Mesendoderm (in vitro differentiated cells): Measurements from ENCODE around the gene ADGRA1.

ENCODE experiments used
- DNase-seq: peaks from one replicate; pipeline ENCODE4 v3.0.0; 2013
- H2AK5ac ChIP-seq: 2 replicates; pipeline ENCODE4 v1.6.1; 2013; ENCODE audit warnings: low read length, inconsistent platforms
- H2BK120ac ChIP-seq: 2 replicates; pipeline ENCODE4 v1.6.1; 2013; ENCODE audit warnings: low read depth, mild to moderate bottlenecking, low read length, moderate library complexity, mixed read lengths
- H2BK15ac ChIP-seq: replicated peaks from 2 replicates; pipeline ENCODE4 v1.6.1; 2013; ENCODE audit warnings: low read depth, mild to moderate bottlenecking, moderate library complexity
- H2BK5ac ChIP-seq: 2 replicates; pipeline ENCODE4 v1.6.1; 2013; ENCODE audit warnings: low read length, inconsistent platforms
- H3K18ac ChIP-seq: 2 replicates; pipeline ENCODE4 v1.6.1; 2013; ENCODE audit warnings: mild to moderate bottlenecking, low read length, mixed read lengths
- H3K23ac ChIP-seq: one replicate; pipeline ENCODE4 v1.6.1; 2013; ENCODE audit warnings: low read length
- H3K27ac ChIP-seq: 2 replicates; pipeline ENCODE4 v1.5.1; 2013; ENCODE audit warnings: low read depth, mild to moderate bottlenecking, inconsistent platforms, low read length, moderate library complexity
- H3K27me3 ChIP-seq: 2 replicates; pipeline ENCODE4 v1.6.1; 2013; ENCODE audit warnings: low read length, control low read depth, mild to moderate bottlenecking, inconsistent platforms; ENCODE audit not compliant: insufficient read depth, poor library complexity
- H3K36me3 ChIP-seq: 2 replicates; pipeline ENCODE4 v1.6.1; 2013; ENCODE audit warnings: low read length, inconsistent platforms; ENCODE audit not compliant: control insufficient read depth, insufficient read depth
- H3K4ac ChIP-seq: one replicate; pipeline ENCODE4 v1.6.1; 2013; ENCODE audit warnings: low read depth, mild to moderate bottlenecking, low read length, moderate library complexity
- H3K4me1 ChIP-seq: 2 replicates; pipeline ENCODE4 v1.6.1; 2013; ENCODE audit warnings: low read depth, low read length, inconsistent platforms; ENCODE audit not compliant: control insufficient read depth
- H3K4me2 ChIP-seq: 2 replicates; pipeline ENCODE4 v1.6.1; 2013; ENCODE audit warnings: low read length
- H3K4me3 ChIP-seq: 2 replicates; pipeline ENCODE4 v1.5.1; 2013; ENCODE audit warnings: mild to moderate bottlenecking, low read length
- H3K56ac ChIP-seq: one replicate; pipeline ENCODE4 v1.6.1; 2013; ENCODE audit warnings: low read length
- H3K79me1 ChIP-seq: 2 replicates; pipeline ENCODE4 v1.6.1; 2013; ENCODE audit warnings: low read length, inconsistent platforms
- H3K79me2 ChIP-seq: 2 replicates; pipeline ENCODE4 v1.6.1; 2013; ENCODE audit warnings: mild to moderate bottlenecking, low read length; ENCODE audit not compliant: control insufficient read depth, insufficient read depth
- H3K9ac ChIP-seq: 2 replicates; pipeline ENCODE4 v1.6.1; 2013; ENCODE audit warnings: low read length, inconsistent platforms
- H4K5ac ChIP-seq: one replicate; pipeline ENCODE4 v1.6.1; 2013; ENCODE audit warnings: low read length
- H4K8ac ChIP-seq: one replicate; pipeline ENCODE4 v1.6.1; 2013; ENCODE audit warnings: low read depth, mild to moderate bottlenecking, control low read depth, low read length, moderate library complexity
- WGBS: extraction: QIAGEN DNeasy Blood & Tissue Kit; methylation state at CpG from one replicate; pipeline ENCODE4 v1.1.7; 2013; ENCODE audit warnings: low lambda C conversion rate, missing lambda C conversion rate; ENCODE audit not compliant: insufficient coverage; ENCODE audit errors: extremely low coverage; 5-methylcytosine and 5-hydroxymethylcytosine counted together

ADGRA1 gene

GRCh38 chr10:133166828-133167692 is 79.3 kb downstream of the ADGRA1 start:
- no CpG with 5 or more reads among the region's 66 CpGs for WGBS
- Histone ChIP-seq H3K4me3 (no peak overlapping the region), H2AK5ac (no peak overlapping the region), H2BK15ac (no peak overlapping the region), H3K23ac (no peak overlapping the region), H4K8ac (no peak overlapping the region), H4K5ac (no peak overlapping the region), H3K9ac (no peak overlapping the region), H3K27ac (no peak overlapping the region), H3K4ac (no peak overlapping the region), H3K36me3 (no peaks in the 10 kb centered on the region), H3K4me1 (no peaks in the 10 kb centered on the region), H3K56ac (no peak overlapping the region), H3K27me3 (no peaks in the 10 kb centered on the region), H3K18ac (no peak overlapping the region), H3K79me2 (no peaks in the 10 kb centered on the region), H3K79me1 (no peaks in the 10 kb centered on the region), H2BK5ac (no peak overlapping the region), H3K4me2 (no peak overlapping the region), H2BK120ac (no peak overlapping the region)
- no peak for DNase-seq

- Histone ChIP-seq H3K18ac (no peak overlapping the region), H3K27ac (no peak overlapping the region), H3K4ac (no peak overlapping the region)
These were observed 80.2 kb downstream of the ADGRA1 start for GRCh38 chr10:133167693-133168616.

GRCh38 chr10:133168617-133169031 is 80.9 kb downstream of the ADGRA1 start:
- no CpG with 5 or more reads among the region's 14 CpGs for WGBS
- no peak overlapping the region for H2AK5ac ChIP-seq
- no peaks in the 10 kb centered on the region for H3K36me3 ChIP-seq
- H3K23ac ChIP-seq, result no peak overlapping the region
- no peaks in the 10 kb centered on the region for H3K79me2 ChIP-seq
- H3K79me1 ChIP-seq, result no peaks in the 10 kb centered on the region
- no peak overlapping the region for H4K8ac ChIP-seq
- no peak overlapping the region for H2BK5ac ChIP-seq
- no peak overlapping the region for H3K27ac ChIP-seq
- no peak overlapping the region for H2BK15ac ChIP-seq
- H3K4me1 ChIP-seq, result no peaks in the 10 kb centered on the region
- H3K18ac ChIP-seq, result no peak overlapping the region
- no peaks in the 10 kb centered on the region for H3K27me3 ChIP-seq
- no peak overlapping the region for H3K56ac ChIP-seq
- no peak for DNase-seq
- H3K4me3 ChIP-seq, result no peak overlapping the region
- H3K9ac ChIP-seq, result no peak overlapping the region
- no peak overlapping the region for H3K4ac ChIP-seq
- no peak overlapping the region for H2BK120ac ChIP-seq
- no peak overlapping the region for H3K4me2 ChIP-seq
- no peak overlapping the region for H4K5ac ChIP-seq

More at GRCh38 chr10:133167693-133168616, 80.2 kb downstream of the ADGRA1 start:
- Histone ChIP-seq H3K9ac (no peak overlapping the region), H4K8ac (no peak overlapping the region), H3K56ac (no peak overlapping the region), H2BK120ac (no peak overlapping the region), H3K27me3 (no peaks in the 10 kb centered on the region), H3K36me3 (no peaks in the 10 kb centered on the region), H4K5ac (no peak overlapping the region), H3K23ac (no peak overlapping the region), H3K4me2 (no peak overlapping the region), H2BK5ac (no peak overlapping the region), H3K79me1 (no peaks in the 10 kb centered on the region), H3K79me2 (no peaks in the 10 kb centered on the region), H3K4me3 (no peak overlapping the region), H3K4me1 (no peaks in the 10 kb centered on the region), H2AK5ac (no peak overlapping the region), H2BK15ac (no peak overlapping the region)
- no peak for DNase-seq
- WGBS, result no CpG with 5 or more reads among the region's 37 CpGs

- Histone ChIP-seq H3K79me2 (no peaks in the 10 kb centered on the region), H3K27me3 (no peaks in the 10 kb centered on the region), H3K4me3 (no peak overlapping the region), H3K4me1 (no peaks in the 10 kb centered on the region), H3K4me2 (no peak overlapping the region), H2AK5ac (no peak overlapping the region), H4K5ac (no peak overlapping the region), H2BK15ac (no peak overlapping the region), H3K23ac (no peak overlapping the region), H3K18ac (no peak overlapping the region), H3K9ac (no peak overlapping the region), H3K4ac (no peak overlapping the region), H4K8ac (no peak overlapping the region), H3K36me3 (no peaks in the 10 kb centered on the region), H3K56ac (no peak overlapping the region), H2BK120ac (no peak overlapping the region), H2BK5ac (no peak overlapping the region), H3K79me1 (no peaks in the 10 kb centered on the region), H3K27ac (no peak overlapping the region)
- no peak for DNase-seq
- WGBS, result no CpG with 5 or more reads among the region's 30 CpGs
These were observed 81.6 kb downstream of the ADGRA1 start for GRCh38 chr10:133169173-133169947.

GRCh38 chr10:133170092-133170491 is 82.4 kb downstream of the ADGRA1 start:
- Histone ChIP-seq H3K4me1 (no peaks in the 10 kb centered on the region), H2AK5ac (no peak overlapping the region), H2BK120ac (no peak overlapping the region), H3K36me3 (no peaks in the 10 kb centered on the region), H3K23ac (no peak overlapping the region), H2BK5ac (no peak overlapping the region), H4K8ac (no peak overlapping the region), H3K4me2 (no peak overlapping the region), H3K18ac (no peak overlapping the region), H3K27me3 (no peaks in the 10 kb centered on the region), H4K5ac (no peak overlapping the region), H3K27ac (no peak overlapping the region), H3K56ac (no peak overlapping the region), H2BK15ac (no peak overlapping the region), H3K4ac (no peak overlapping the region), H3K4me3 (no peak overlapping the region), H3K9ac (no peak overlapping the region), H3K79me1 (no peaks in the 10 kb centered on the region), H3K79me2 (no peaks in the 10 kb centered on the region)
- WGBS, result no CpG with 5 or more reads among the region's 17 CpGs
- DNase-seq, result no peak
